GM20000 (cell line): ENCODE results near the gene CHRM3.

Source experiments
- DNase-seq: peaks from one replicate; pipeline ENCODE4 v3.0.0; 2012; ENCODE audit warnings: low spot score
- CTCF ChIP-seq: IDR thresholded peaks from 2 replicates; pipeline ENCODE4 v1.5.1; 2012; ENCODE audit warnings: mild to moderate bottlenecking, control low read depth; ENCODE audit errors: extremely low read depth, missing control alignments

The CHRM3 gene

GRCh38 chr1:239428120-239428710 is 41.8 kb downstream of the CHRM3 start:
- no peak for TF ChIP-seq CTCF
- DNase-seq: no peak

GRCh38 chr1:239429163-239429562 is 42.8 kb downstream of the CHRM3 start:
- no peak for TF ChIP-seq CTCF
- DNase-seq: no peak

GRCh38 chr1:239432255-239432654 is 45.9 kb downstream of the CHRM3 start:
- TF ChIP-seq CTCF: no peak
- DNase-seq: no peak

- TF ChIP-seq CTCF: no peak
- no peak for DNase-seq
Measured at GRCh38 chr1:239434181-239434580, 47.8 kb downstream of the CHRM3 start.
